Measurements from ENCODE around the gene ARL2.

Gene ARL2

DNA sequence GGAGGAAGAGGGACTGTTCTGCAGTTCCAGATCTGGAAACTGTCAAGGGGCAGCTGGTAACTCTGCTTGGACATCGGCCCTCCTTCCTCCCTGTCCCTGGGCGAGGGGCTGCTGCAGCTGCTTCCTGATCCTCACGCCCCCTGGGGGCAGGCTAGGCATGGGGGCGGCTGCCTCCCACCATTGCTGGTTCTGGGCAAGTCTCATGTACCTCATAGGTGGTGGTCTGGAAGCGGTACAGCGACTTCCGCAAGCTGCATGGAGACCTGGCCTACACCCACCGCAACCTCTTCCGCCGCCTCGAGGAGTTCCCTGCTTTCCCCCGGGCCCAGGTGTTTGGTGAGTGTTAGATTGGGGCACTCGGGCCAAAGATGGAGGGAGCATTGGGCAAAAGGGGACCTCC is 18.3 kb downstream of the ARL2 start:
- no peak overlapping the region for H2BK15ac ChIP-seq (replicated peaks; ENCODE audit: low read depth)
- WGBS (ENCODE audit: extremely low coverage, insufficient coverage, low lambda C conversion rate) = no CpG with 5 or more reads among the region's 13 CpGs
- no peak overlapping the region for H3K27ac ChIP-seq (ENCODE audit: low read depth, low read length)
- H3K4me1 ChIP-seq (ENCODE audit: control insufficient read depth, low read depth, low read length) = no peaks in the 10 kb centered on the region
- H4K8ac ChIP-seq (ENCODE audit: low read depth, low read length) = no peak overlapping the region
- no peak for DNase-seq
- no peak overlapping the region for H4K5ac ChIP-seq (ENCODE audit: low read length)
- H3K9ac ChIP-seq (ENCODE audit: low read length) = no peak overlapping the region
- H3K4me2 ChIP-seq (ENCODE audit: low read length) = no peak overlapping the region
- H3K79me1 ChIP-seq (ENCODE audit: low read length) = no peaks in the 10 kb centered on the region
- H3K23ac ChIP-seq (ENCODE audit: low read length) = no peak overlapping the region
- no peak overlapping the region for H3K4me3 ChIP-seq (ENCODE audit: low read length)
- H3K36me3 ChIP-seq (ENCODE audit: control insufficient read depth, insufficient read depth, low read length) = no peaks in the 10 kb centered on the region
- no peak overlapping the region for H3K4ac ChIP-seq (ENCODE audit: low read depth, low read length)
- no peak overlapping the region for H2BK5ac ChIP-seq (ENCODE audit: low read length)
- H3K27me3 ChIP-seq (ENCODE audit: insufficient read depth, low read length, poor library complexity) = no peaks in the 10 kb centered on the region
- no peak overlapping the region for H2BK120ac ChIP-seq (ENCODE audit: low read depth, low read length)
- no peak overlapping the region for H2AK5ac ChIP-seq (ENCODE audit: low read length)
- H3K18ac ChIP-seq (ENCODE audit: low read length) = no peak overlapping the region
- H3K56ac ChIP-seq (ENCODE audit: low read length) = no peak overlapping the region
- H3K79me2 ChIP-seq (ENCODE audit: control insufficient read depth, insufficient read depth, low read length) = no peaks in the 10 kb centered on the region

DNA sequence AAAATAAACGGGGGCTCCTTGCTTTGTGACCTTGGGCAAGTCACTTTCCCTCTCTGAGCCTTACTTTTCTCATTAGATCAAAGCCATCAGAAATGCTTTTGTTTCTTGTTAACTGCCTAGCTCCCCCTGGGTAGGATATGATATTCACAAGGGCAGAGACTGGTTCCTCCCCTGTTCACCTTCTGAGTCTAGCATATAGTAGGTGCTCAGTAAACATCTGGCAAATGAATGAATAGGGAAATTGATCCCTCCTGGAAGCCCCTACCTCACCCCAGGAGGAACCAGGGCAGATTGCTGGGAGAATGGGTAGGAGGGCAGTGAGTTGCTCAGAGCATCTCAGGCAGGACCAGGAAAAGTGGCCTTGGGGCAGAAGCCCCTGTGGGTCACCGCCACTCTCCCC is 20.5 kb downstream of the ARL2 start:
- H3K79me1 ChIP-seq (ENCODE audit: low read length) = no peaks in the 10 kb centered on the region
- no peak overlapping the region for H3K4me2 ChIP-seq (ENCODE audit: low read length)
- no peaks in the 10 kb centered on the region for H3K79me2 ChIP-seq (ENCODE audit: control insufficient read depth, insufficient read depth, low read length)
- no peak overlapping the region for H2AK5ac ChIP-seq (ENCODE audit: low read length)
- no peaks in the 10 kb centered on the region for H3K27me3 ChIP-seq (ENCODE audit: insufficient read depth, low read length, poor library complexity)
- H4K5ac ChIP-seq (ENCODE audit: low read length) = no peak overlapping the region
- no peak overlapping the region for H3K56ac ChIP-seq (ENCODE audit: low read length)
- no peak overlapping the region for H3K9ac ChIP-seq (ENCODE audit: low read length)
- H3K4ac ChIP-seq (ENCODE audit: low read depth, low read length) = no peak overlapping the region
- H3K4me3 ChIP-seq (ENCODE audit: low read length) = no peak overlapping the region
- H3K36me3 ChIP-seq (ENCODE audit: control insufficient read depth, insufficient read depth, low read length) = no peaks in the 10 kb centered on the region
- no peak overlapping the region for H3K23ac ChIP-seq (ENCODE audit: low read length)
- no peak overlapping the region for H2BK120ac ChIP-seq (ENCODE audit: low read depth, low read length)
- H2BK15ac ChIP-seq (replicated peaks; ENCODE audit: low read depth) = no peak overlapping the region
- no peak for DNase-seq
- no peak overlapping the region for H2BK5ac ChIP-seq (ENCODE audit: low read length)
- H4K8ac ChIP-seq (ENCODE audit: low read depth, low read length) = no peak overlapping the region
- H3K4me1 ChIP-seq (ENCODE audit: control insufficient read depth, low read depth, low read length) = no peaks in the 10 kb centered on the region
- no peak overlapping the region for H3K27ac ChIP-seq (ENCODE audit: low read depth, low read length)
- no CpG with 5 or more reads among the region's 2 CpGs for WGBS (ENCODE audit: extremely low coverage, insufficient coverage, low lambda C conversion rate)
- no peak overlapping the region for H3K18ac ChIP-seq (ENCODE audit: low read length)

- H3K27ac ChIP-seq (ENCODE audit: low read depth, low read length) = no peak overlapping the region
- no peaks in the 10 kb centered on the region for H3K79me1 ChIP-seq (ENCODE audit: low read length)
- H2BK15ac ChIP-seq (replicated peaks; ENCODE audit: low read depth) = no peak overlapping the region
- no peak overlapping the region for H3K4ac ChIP-seq (ENCODE audit: low read depth, low read length)
- H3K18ac ChIP-seq (ENCODE audit: low read length) = no peak overlapping the region
- no peak overlapping the region for H2BK120ac ChIP-seq (ENCODE audit: low read depth, low read length)
- no peak overlapping the region for H4K8ac ChIP-seq (ENCODE audit: low read depth, low read length)
- H3K56ac ChIP-seq (ENCODE audit: low read length) = no peak overlapping the region
- no peak overlapping the region for H2BK5ac ChIP-seq (ENCODE audit: low read length)
- no CpG with 5 or more reads among the region's 11 CpGs for whole genome bisulfite sequencing (ENCODE audit: extremely low coverage, insufficient coverage, low lambda C conversion rate)
- no peak overlapping the region for H3K4me2 ChIP-seq (ENCODE audit: low read length)
- no peaks in the 10 kb centered on the region for H3K36me3 ChIP-seq (ENCODE audit: control insufficient read depth, insufficient read depth, low read length)
- H3K27me3 ChIP-seq (ENCODE audit: insufficient read depth, low read length, poor library complexity) = no peaks in the 10 kb centered on the region
- H3K4me3 ChIP-seq (ENCODE audit: low read length) = no peak overlapping the region
- no peaks in the 10 kb centered on the region for H3K79me2 ChIP-seq (ENCODE audit: control insufficient read depth, insufficient read depth, low read length)
- H3K4me1 ChIP-seq (ENCODE audit: control insufficient read depth, low read depth, low read length) = no peaks in the 10 kb centered on the region
- H2AK5ac ChIP-seq (ENCODE audit: low read length) = no peak overlapping the region
- no peak for DNase-seq
- no peak overlapping the region for H4K5ac ChIP-seq (ENCODE audit: low read length)
- H3K23ac ChIP-seq (ENCODE audit: low read length) = no peak overlapping the region
- no peak overlapping the region for H3K9ac ChIP-seq (ENCODE audit: low read length)
These were observed 21.6 kb downstream of the ARL2 start for GRCh38 chr11:65035579-65035978.

DNA sequence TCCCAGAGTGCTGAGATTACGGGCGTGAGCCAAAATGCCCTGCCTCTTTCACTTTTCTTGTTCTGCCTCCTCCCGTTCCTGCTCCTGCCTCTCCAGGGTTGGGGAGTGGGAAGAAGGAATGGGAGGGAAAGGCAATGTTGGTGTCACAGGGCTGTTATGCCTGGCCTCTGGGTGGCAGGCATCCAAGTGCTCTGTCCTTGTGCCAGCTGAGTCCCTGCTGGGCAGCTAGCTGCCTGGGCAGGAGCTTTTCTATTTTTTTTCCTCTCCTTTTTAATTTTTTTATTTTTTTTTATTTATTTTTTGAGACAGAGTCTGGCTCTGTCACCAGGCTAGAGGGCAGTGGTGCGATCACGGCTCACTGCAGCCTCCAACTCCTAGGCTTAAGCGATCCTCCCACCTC is 23.0 kb downstream of the ARL2 start:
- no peaks in the 10 kb centered on the region for H3K27me3 ChIP-seq (ENCODE audit: insufficient read depth, low read length, poor library complexity)
- DNase-seq = no peak
- H3K79me2 ChIP-seq (ENCODE audit: control insufficient read depth, insufficient read depth, low read length) = peaks cover 2% of the 10 kb centered on the region
- H3K36me3 ChIP-seq (ENCODE audit: control insufficient read depth, insufficient read depth, low read length) = no peaks in the 10 kb centered on the region
- H2BK120ac ChIP-seq (ENCODE audit: low read depth, low read length) = no peak overlapping the region
- no peaks in the 10 kb centered on the region for H3K4me1 ChIP-seq (ENCODE audit: control insufficient read depth, low read depth, low read length)
- WGBS (ENCODE audit: extremely low coverage, insufficient coverage, low lambda C conversion rate) = no CpG with 5 or more reads among the region's 6 CpGs
- H3K23ac ChIP-seq (ENCODE audit: low read length) = no peak overlapping the region
- no peak overlapping the region for H3K56ac ChIP-seq (ENCODE audit: low read length)
- H4K8ac ChIP-seq (ENCODE audit: low read depth, low read length) = no peak overlapping the region
- H2BK15ac ChIP-seq (replicated peaks; ENCODE audit: low read depth) = no peak overlapping the region
- H4K5ac ChIP-seq (ENCODE audit: low read length) = no peak overlapping the region
- no peaks in the 10 kb centered on the region for H3K79me1 ChIP-seq (ENCODE audit: low read length)
- H3K4ac ChIP-seq (ENCODE audit: low read depth, low read length) = no peak overlapping the region
- no peak overlapping the region for H3K18ac ChIP-seq (ENCODE audit: low read length)
- no peak overlapping the region for H3K27ac ChIP-seq (ENCODE audit: low read depth, low read length)
- H3K4me3 ChIP-seq (ENCODE audit: low read length) = no peak overlapping the region
- H2BK5ac ChIP-seq (ENCODE audit: low read length) = no peak overlapping the region
- H3K4me2 ChIP-seq (ENCODE audit: low read length) = no peak overlapping the region
- no peak overlapping the region for H3K9ac ChIP-seq (ENCODE audit: low read length)
- no peak overlapping the region for H2AK5ac ChIP-seq (ENCODE audit: low read length)

GRCh38 chr11:65040520-65040846 is 26.5 kb downstream of the ARL2 start:
- H3K9ac ChIP-seq (ENCODE audit: low read length) = peak overlapping the region; percentile 74
- H2AK5ac ChIP-seq (ENCODE audit: low read length) = no peak overlapping the region
- H2BK15ac ChIP-seq (replicated peaks; ENCODE audit: low read depth) = no peak overlapping the region
- H3K56ac ChIP-seq (ENCODE audit: low read length) = peak overlapping the region; percentile 83
- no peak overlapping the region for H2BK5ac ChIP-seq (ENCODE audit: low read length)
- peaks cover 2% of the 10 kb centered on the region for H3K36me3 ChIP-seq (ENCODE audit: control insufficient read depth, insufficient read depth, low read length)
- H2BK120ac ChIP-seq (ENCODE audit: low read depth, low read length) = no peak overlapping the region
- H3K4me2 ChIP-seq (ENCODE audit: low read length) = peak overlapping the region; percentile 56
- no peak overlapping the region for H3K4me3 ChIP-seq (ENCODE audit: low read length)
- H3K4me1 ChIP-seq (ENCODE audit: control insufficient read depth, low read depth, low read length) = no peaks in the 10 kb centered on the region
- H4K8ac ChIP-seq (ENCODE audit: low read depth, low read length) = no peak overlapping the region
- H3K79me1 ChIP-seq (ENCODE audit: low read length) = peaks cover 7% of the 10 kb centered on the region
- no peak overlapping the region for H3K23ac ChIP-seq (ENCODE audit: low read length)
- no CpG with 5 or more reads among the region's 7 CpGs for WGBS (ENCODE audit: extremely low coverage, insufficient coverage, low lambda C conversion rate)
- H3K4ac ChIP-seq (ENCODE audit: low read depth, low read length) = no peak overlapping the region
- H3K18ac ChIP-seq (ENCODE audit: low read length) = no peak overlapping the region
- H3K27ac ChIP-seq (ENCODE audit: low read depth, low read length) = peak overlapping the region; percentile 98
- peaks cover 2% of the 10 kb centered on the region for H3K79me2 ChIP-seq (ENCODE audit: control insufficient read depth, insufficient read depth, low read length)
- no peaks in the 10 kb centered on the region for H3K27me3 ChIP-seq (ENCODE audit: insufficient read depth, low read length, poor library complexity)
- DNase-seq = no peak
- no peak overlapping the region for H4K5ac ChIP-seq (ENCODE audit: low read length)

- Histone ChIP-seq H3K4ac (ENCODE audit: low read depth, low read length) (no peak within 1 kb of the TSS), H2BK5ac (ENCODE audit: low read length) (peak within 1 kb of the TSS; percentile 95), H3K79me2 (ENCODE audit: control insufficient read depth, insufficient read depth, low read length) (peaks cover 2% of the 10 kb centered on the region), H4K8ac (ENCODE audit: low read depth, low read length) (no peak within 1 kb of the TSS), H2BK15ac (replicated peaks; ENCODE audit: low read depth) (no peak within 1 kb of the TSS), H3K27ac (ENCODE audit: low read depth, low read length) (peak within 1 kb of the TSS; percentile 98), H3K36me3 (ENCODE audit: control insufficient read depth, insufficient read depth, low read length) (peaks cover 2% of the 10 kb centered on the region), H3K4me1 (ENCODE audit: control insufficient read depth, low read depth, low read length) (no peaks in the 10 kb centered on the region), H3K4me2 (ENCODE audit: low read length) (peak within 1 kb of the TSS; percentile 73), H3K4me3 (ENCODE audit: low read length) (peak within 1 kb of the TSS; percentile 83), H3K56ac (ENCODE audit: low read length) (peak within 1 kb of the TSS; percentile 99), H3K27me3 (ENCODE audit: insufficient read depth, low read length, poor library complexity) (no peaks in the 10 kb centered on the region), H3K23ac (ENCODE audit: low read length) (peak within 1 kb of the TSS; percentile 66), H3K18ac (ENCODE audit: low read length) (peak within 1 kb of the TSS; percentile 75), H2AK5ac (ENCODE audit: low read length) (no peak within 1 kb of the TSS), H3K9ac (ENCODE audit: low read length) (peak within 1 kb of the TSS; percentile 96), H4K5ac (ENCODE audit: low read length) (no peak within 1 kb of the TSS), H2BK120ac (ENCODE audit: low read depth, low read length) (no peak within 1 kb of the TSS), H3K79me1 (ENCODE audit: low read length) (peaks cover 7% of the 10 kb centered on the region)
- peak; percentile 98 for DNase-seq
- WGBS (ENCODE audit: extremely low coverage, insufficient coverage, low lambda C conversion rate) = no CpG with 5 or more reads among the region's 91 CpGs
These were observed 27.1 kb downstream of the ARL2 start, which contains the start of gene SAC3D1 for GRCh38 chr11:65040847-65041622. Gene SAC3D1, plus strand, starts transcription at chr11:65041210. Its CDS starts 83 bp downstream, at chr11:65041293.

Measured in mesendoderm (in vitro differentiated cells).